GM21786 (cell line): ENCODE measurements around the gene TMEM108.

ENCODE experiments used
- ATAC-seq: cut with Tn5 transposase; IDR thresholded peaks from one replicate; pipeline ENCODE4 v1.9.1; 2021; ENCODE audit not compliant: unreplicated experiment

Gene TMEM108

GRCh38 chr3:133161656-133162055, 123.5 kb downstream of the TMEM108 start:
- ATAC-seq: no peak

- ATAC-seq: no peak
Measured at GRCh38 chr3:133162265-133162664, 124.1 kb downstream of the TMEM108 start.

GRCh38 chr3:133162670-133163305, 124.6 kb downstream of the TMEM108 start:
- ATAC-seq: no peak

GRCh38 chr3:133167340-133168024, 129.3 kb downstream of the TMEM108 start:
- no peak for ATAC-seq

- no peak for ATAC-seq
Measured at GRCh38 chr3:133168025-133168401, 129.8 kb downstream of the TMEM108 start.

GRCh38 chr3:133169331-133170068, 131.3 kb downstream of the TMEM108 start:
- no peak for ATAC-seq

GRCh38 chr3:133171831-133172230, 133.6 kb downstream of the TMEM108 start:
- no peak for ATAC-seq

GRCh38 chr3:133181392-133182150, 143.4 kb downstream of the TMEM108 start:
- ATAC-seq: no peak

- ATAC-seq: no peak
Measured at GRCh38 chr3:133187870-133188379, 149.7 kb downstream of the TMEM108 start.

- ATAC-seq: no peak
Measured at GRCh38 chr3:133188996-133189395, 150.8 kb downstream of the TMEM108 start.

GRCh38 chr3:133189893-133190292, 151.7 kb downstream of the TMEM108 start:
- ATAC-seq: no peak

GRCh38 chr3:133191818-133192217, 153.6 kb downstream of the TMEM108 start:
- no peak for ATAC-seq

- ATAC-seq: no peak
Measured at GRCh38 chr3:133192363-133192945, 154.3 kb downstream of the TMEM108 start.

- ATAC-seq: no peak
Measured at GRCh38 chr3:133192967-133193366, 154.8 kb downstream of the TMEM108 start.

GRCh38 chr3:133196527-133196926, 158.3 kb downstream of the TMEM108 start:
- no peak for ATAC-seq

GRCh38 chr3:133197619-133198018, 159.4 kb downstream of the TMEM108 start:
- no peak for ATAC-seq

GRCh38 chr3:133206921-133207320, 168.7 kb downstream of the TMEM108 start:
- no peak for ATAC-seq

- no peak for ATAC-seq
Measured at GRCh38 chr3:133208184-133208583, 170.0 kb downstream of the TMEM108 start.

- no peak for ATAC-seq
Measured at GRCh38 chr3:133209871-133210550, 171.8 kb downstream of the TMEM108 start.

GRCh38 chr3:133210656-133211055, 172.5 kb downstream of the TMEM108 start:
- no peak for ATAC-seq
